NCI-H460 (cell line): Measurements from ENCODE around the gene SSX2IP. TPM values are rescaled to one million over a fixed set of nuclear protein-coding genes. Genes with fewer than 3 reads are reported as not detected.
"Not testable (repeated sequence)": the region's sequence is repeated elsewhere in the genome, so short reads cannot be mapped to it uniquely, and the experiment has no call there.

Experiments used
- DNase-seq: peaks from one replicate; pipeline ENCODE4 v3.0.0-alpha.2; 2016; ENCODE audit warnings: low read depth; ENCODE audit errors: extremely low read depth
- polyA plus RNA-seq: library from polyadenylated mRNA; depleted of rRNA; stranded (reverse); fragments of >200 nt; gene quantifications from 2 replicates; pipeline ENCODE4 v1.2.3, GENCODE V29; 2014; cell fraction: nucleus; rRNA removed
- total RNA-seq: library from RNA; depleted of rRNA; stranded (reverse); fragments of >200 nt; shearing (Covaris generic); gene quantifications from 2 replicates; pipeline ENCODE4 v1.2.3, GENCODE V29; 2014; rRNA removed

SSX2IP gene, protein sequence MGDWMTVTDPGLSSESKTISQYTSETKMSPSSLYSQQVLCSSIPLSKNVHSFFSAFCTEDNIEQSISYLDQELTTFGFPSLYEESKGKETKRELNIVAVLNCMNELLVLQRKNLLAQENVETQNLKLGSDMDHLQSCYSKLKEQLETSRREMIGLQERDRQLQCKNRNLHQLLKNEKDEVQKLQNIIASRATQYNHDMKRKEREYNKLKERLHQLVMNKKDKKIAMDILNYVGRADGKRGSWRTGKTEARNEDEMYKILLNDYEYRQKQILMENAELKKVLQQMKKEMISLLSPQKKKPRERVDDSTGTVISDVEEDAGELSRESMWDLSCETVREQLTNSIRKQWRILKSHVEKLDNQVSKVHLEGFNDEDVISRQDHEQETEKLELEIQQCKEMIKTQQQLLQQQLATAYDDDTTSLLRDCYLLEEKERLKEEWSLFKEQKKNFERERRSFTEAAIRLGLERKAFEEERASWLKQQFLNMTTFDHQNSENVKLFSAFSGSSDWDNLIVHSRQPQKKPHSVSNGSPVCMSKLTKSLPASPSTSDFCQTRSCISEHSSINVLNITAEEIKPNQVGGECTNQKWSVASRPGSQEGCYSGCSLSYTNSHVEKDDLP
- total RNA-seq = 15.1 and 19.5 TPM in 2 replicates
- polyA plus RNA-seq = 12.5 and 14.0 TPM in 2 replicates

DNA sequence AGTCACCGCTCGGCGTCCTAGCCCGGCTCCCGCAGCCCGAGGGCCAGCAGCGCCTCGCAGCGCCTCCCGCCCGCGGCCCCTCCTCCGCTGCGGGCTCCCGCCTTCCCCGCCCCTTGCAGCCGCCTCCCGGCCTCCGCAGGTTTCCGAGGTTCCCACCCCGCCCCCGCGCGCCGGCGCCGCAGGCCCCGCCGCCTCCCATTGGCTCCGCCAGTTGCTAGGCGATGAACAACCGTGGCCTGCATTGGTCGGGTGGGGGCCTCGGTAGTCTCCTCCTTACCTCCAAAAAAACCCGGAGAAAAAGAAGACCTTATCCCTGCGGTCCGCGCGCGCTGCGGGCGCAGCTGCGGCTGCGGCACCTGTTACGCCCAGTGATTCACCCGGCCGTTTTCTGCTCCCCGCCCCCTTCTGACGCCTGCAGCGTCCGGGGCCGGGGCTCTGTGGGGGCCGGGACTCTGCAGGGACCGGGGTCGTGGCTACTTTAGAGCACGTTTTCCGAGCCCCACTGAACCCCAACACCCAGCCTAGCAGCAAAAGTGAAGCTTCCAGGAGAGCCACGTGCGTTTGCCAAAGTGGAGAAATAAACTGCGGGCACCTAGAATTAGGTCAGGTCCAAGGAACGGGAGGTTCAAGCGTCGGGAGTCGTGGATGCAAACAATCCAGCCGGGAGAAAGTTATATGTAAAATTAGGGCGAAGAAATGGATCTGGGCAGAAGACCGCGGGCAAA, at the start of gene SSX2IP:
TSS of gene SSX2IP (minus strand) at position 65 of the 725 bp plus-strand sequence. CDS start 19,242 bp downstream, outside the sequence.
- peak; percentile 93 for DNase-seq

DNA sequence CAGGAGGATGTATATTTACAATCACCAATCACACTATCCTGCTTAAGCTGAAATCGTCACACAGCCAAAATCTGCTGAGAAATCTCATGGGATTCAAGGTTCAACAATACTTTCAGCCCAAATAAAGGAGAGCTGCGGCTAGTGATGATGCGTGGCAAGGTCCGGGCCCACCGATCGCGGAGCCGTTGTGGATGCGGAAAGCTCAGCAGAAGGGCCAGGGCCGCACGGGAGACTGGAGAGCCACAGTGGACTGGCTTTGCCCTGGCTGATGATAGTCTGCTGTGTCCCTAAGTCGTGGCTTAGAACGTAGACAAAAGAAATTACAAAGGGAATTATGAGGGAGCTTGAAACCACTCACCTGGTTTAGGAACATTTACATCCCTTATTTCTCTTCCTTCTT, 48.0 kb upstream of the SSX2IP start:
- DNase-seq = no peak

DNA sequence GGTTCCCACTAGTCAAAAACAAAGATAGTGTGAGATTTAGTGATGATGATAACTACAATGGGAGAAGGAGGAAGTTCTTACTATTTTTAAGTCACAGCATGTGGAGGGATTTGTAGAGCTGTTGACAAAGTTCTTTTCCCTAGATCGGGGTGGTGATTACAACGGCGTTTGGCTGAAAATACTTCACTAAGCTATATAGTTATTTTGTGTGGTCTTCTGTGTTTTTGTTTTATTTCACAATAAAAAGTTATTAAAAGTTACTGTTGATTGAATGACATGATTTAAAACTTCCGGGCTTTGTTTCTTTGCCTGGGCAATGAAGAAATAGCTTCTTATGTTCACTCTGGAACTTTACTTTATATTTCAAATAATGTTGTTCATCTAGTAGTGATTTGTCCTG, 47.3 kb upstream of the SSX2IP start:
- no peak for DNase-seq

DNA sequence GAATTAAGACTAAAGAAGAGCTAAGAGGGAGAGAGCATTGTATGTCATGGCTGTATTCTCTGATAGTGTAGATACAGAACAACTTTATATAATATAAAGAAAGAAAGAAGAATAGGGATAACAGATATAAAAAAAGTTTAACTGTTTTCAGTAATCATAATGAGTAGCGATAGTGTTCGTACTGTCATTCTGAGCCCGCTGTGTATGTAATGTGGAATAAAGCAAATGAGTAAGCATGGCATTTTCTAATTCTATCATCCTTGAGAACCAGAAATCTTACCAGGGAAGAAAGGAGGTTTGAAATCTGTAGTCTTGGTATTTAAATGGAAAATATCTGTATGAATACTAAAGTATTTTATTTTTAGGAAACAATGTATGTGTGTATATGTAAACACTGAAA, 46.7 kb upstream of the SSX2IP start:
- DNase-seq = no peak

DNA sequence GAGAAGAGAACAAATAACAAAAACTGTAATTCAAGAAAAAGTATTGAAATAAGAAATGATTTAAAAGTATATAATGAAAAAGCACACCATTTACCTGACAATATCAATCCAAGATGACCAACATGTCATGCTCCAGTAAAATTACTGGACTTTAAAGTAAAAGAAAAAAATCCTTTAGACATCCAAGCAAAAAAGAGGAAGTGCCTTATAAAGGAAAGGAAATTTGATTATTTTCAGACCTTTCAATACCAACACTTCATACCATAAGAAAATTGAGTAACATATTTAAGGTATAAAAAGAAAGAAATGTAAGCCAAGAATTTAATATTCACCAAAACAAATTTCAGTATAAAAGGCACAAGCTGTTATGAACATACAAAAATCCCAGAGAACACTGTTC, 46.2 kb upstream of the SSX2IP start:
- no peak for DNase-seq

DNA sequence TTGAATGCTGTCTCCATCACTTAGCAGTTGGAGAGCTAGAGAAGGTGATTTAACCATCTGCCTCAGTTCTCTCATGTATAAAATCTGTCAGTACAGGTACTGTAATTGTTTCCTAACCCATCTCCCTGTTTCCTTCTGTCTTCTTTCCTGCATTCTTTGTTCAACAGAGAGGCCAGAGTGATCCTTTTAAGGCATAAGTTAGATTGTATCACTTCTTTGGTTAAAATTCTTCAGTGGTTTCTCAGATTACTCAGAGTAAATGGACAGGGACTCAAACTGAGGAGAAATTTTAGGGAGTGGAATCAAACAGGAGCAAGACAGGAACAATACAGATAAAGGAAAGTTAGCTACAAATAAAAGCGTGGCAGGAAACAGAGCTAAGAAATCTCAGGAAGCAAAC, 45.2 kb upstream of the SSX2IP start:
- no peak for DNase-seq

DNA sequence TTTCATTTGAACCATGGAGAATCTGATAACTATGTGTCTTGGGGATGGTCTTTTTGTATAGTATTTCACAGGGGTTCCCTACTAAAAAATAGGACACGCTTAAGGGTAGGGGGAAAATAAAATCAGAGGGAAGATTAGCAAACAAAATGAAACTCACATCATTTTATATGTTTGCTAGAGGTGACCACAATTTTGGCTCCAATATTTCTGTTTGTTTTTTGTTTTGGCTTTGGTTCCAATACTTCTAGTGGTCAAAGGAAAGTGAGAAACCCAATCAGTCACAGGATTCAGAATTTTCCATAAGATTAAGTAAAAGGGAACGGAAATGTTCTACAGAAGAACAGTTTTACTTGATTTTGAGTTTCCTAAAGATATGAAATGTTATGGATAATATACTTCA, 42.3 kb upstream of the SSX2IP start:
- no peak for DNase-seq

DNA sequence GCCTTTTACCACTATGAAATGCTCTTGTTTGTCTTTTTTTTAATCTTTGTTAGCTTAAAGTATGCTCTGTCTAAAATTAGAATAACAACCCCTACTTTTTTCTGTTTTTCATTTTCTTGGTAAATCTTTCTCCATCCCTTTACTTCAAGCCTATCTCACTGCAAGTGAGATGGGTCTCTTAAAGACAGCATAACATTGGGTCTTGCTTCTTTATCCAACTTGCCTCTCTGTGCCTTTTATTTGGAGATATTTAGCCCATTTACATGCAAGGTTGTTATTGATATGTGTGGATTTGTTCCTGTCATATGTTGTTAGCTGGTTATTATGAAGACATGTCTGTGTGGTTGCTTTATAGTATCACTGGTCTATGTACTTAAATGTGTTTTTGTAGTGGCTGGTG, 41.3 kb upstream of the SSX2IP start:
- no peak for DNase-seq

DNA sequence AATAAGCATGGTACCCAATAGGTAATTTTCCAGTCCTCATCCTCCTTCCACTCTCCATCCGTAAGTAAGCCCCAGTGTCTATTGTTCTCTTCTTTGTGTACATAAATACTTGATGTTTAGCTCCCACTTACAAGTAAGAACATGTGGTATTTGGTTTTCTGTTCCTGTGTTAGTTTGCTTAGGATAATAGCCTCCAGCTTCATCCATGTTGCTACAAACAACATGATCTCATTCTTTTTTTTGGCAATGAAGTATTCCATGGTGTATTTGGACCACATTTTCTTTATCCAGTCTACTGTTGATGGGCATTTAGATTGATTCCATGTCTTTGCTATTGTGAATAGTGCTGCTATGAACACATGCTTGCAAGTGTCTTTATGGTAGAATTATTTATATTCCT, 37.5 kb upstream of the SSX2IP start:
- not testable (repeated sequence) for DNase-seq

DNA sequence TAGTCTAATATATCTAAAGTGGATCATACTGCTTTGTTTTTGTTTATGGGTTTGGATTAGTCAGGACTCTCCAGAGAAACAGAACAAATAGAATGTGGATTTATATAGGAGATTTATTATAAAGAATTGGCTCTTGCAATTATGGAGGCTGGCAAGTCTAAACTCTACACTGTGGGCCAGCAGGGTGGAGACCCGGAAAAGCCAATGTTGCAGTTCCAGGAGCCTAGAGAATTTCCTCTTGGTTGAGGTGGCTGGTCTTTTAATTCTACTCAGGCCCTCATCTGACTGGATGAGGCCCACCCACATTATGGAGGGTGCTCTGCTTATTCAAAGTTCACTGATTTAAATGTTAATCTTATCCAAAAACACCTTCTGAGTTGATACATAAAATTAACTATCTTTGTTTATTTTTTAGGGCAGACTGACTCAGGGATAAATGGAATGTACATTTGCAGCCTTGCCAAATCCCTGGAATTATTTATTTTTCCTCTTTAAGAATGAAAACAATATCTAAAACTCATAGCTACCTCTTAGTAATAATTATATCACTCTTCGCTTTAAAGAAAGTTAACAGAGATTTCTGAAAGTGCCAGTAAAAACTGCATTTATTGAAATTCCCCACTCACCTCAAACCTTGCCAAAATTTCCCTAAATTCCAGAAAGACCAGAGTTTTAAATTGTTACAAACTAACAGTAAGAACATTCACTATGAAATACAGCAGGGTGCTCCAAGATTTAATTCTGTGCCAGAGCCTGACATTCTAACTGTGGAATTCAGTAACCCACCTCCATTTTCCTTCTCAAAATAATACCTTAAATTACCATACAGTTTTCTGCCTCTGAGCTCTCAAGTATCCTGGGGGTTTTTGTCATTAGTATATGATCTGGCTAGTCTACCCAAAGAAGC, 36.6 kb upstream of the SSX2IP start:
- no peak for DNase-seq

DNA sequence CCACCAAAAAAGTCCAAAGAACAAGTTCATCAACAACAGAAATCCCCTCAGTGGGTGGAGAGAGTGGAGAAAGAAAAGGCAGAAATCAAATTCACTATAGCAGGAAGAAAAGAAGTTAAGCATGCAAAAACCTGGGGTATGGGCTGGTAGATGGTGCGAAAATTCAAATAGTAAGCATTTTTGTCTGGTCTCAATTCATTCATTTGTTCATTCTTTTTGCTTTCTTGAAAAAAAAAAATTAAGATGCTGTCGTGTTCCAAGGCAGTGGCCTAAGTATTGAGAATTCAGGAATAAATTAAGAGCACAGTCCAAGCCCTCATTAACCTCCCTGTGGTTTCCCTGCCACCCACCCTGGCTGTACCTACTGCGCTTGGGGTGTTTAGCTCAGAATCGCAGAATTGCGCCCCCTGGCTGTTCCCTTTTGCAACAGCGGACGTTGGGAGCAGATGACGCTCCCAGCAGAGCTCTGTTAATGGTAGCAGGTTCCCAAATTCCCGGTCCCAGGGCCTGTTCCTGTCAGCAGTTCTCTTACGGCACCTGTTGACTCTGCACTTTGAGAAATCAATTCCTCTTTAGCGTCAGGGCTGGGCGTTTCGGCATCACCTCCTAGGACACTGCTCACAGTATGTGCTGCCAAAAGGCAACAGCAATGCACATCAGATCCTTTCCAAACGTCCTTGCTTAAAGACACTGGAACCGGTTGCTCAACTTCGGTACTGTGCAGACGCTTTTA, 34.0 kb upstream of the SSX2IP start:
- peak; percentile 13 for DNase-seq

DNA sequence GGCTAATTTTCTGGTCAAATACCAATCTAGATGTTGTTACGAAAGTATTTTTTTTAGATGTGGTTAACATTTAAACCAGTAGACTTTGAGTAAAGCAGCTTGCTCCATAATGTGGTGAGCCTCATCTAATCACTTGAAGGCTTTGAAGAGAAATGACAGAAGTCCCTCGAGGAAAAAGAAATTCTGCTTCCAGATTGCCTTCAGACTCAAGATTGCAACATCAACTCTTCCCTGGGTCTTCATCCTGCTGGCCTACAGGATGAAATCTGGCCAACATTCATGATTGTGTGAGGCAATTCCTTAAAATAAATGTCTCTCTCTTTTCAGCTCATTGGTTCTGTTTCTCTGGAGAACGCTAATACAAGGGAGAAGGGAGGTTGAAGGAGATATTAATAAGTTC, 32.5 kb upstream of the SSX2IP start:
- no peak for DNase-seq

DNA sequence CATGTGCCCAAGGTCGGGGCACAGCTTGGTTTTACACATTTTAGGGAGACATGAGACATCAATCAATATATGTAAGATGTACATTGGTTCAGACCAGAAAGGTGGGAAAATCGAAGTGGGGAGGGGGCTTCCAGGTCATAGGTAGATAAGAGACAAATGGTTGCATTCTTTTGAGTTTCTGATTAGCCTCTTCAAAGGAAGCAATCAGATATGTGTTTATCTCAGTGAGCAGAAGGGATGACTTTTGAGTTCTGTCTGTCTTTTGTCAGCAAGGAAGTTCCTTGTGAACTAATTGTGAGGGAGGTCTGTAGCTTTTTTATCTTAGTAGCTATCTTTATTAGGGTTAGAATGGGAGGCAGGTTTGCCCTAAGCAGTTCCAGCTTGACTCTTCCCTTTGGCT, 31.6 kb upstream of the SSX2IP start:
- DNase-seq = not testable (repeated sequence)

DNA sequence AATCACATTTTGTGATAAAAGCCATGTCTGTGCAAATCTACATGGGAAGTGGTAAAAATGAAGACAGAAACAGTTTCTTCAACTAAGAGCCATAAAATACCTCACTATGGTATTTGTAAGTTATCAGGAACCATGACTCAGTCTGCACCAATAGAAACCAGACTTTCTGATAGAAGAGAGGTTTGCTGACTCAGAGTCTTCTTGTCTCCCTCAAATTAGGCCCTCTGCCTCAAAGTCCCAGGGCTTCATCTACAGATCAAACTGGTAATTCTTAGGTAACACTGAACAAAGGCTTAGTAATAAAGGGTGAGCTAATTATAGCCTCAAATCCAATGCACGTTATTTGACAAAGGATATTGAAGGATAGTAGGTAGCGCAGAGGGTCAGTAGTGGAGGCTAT, 30.9 kb upstream of the SSX2IP start:
- DNase-seq = no peak

DNA sequence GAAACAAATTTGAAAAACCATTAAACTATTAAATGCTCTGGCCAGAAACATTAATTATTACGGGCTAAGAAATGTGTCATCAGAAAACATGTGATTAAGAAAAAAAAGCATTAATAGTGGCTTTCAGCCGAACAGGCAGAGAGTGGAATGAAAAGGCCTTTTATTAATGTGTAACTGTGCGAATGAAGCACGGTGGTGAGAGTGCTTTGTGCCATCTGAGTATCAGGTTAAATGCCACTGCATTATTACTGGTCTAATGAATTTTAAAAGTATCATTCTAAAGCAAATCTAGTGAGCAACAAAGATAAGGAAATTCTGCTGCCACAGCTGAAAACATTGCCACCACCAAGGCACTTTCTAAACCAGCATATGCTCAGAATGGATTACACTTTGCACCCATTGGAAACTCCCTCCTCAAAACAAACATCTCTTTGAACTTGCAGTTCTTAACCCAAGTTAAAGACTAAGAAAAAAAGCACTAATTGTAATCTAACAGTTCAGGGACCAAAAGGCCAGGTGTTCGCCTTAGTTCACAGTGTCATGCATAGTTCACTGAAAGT, 30.0 kb upstream of the SSX2IP start:
- DNase-seq = no peak

DNA sequence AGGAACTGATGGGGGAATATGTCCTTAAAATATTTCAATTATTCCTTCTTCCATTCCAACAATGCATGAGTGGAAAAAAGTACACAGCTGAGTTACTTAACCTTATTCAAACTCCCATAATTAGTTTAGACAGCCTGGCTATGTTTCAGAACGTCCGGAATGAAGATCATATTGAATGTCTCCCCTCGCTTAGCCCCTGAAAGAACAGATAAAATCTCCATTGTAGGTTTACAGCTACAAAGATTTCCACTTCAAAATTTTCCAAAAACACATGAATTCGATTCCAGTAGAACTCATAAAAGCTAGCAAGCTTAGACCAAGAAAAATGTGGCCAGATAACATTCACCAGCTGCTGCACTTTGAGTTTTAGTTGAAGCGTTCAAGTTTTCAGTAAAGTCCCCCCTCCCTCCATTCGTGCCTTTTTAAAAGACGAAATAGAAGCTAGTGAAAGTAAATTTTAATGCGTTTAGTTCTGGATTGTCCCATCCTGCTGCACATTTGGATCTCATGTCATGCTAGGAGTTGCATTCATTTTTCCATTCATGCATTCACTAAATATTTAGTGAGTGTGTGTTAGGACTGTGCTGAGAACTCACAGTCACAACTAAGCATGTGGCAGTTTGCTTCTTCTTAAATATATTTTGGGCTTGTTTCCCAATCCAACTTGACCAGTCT, 29.4 kb upstream of the SSX2IP start:
- no peak for DNase-seq

DNA sequence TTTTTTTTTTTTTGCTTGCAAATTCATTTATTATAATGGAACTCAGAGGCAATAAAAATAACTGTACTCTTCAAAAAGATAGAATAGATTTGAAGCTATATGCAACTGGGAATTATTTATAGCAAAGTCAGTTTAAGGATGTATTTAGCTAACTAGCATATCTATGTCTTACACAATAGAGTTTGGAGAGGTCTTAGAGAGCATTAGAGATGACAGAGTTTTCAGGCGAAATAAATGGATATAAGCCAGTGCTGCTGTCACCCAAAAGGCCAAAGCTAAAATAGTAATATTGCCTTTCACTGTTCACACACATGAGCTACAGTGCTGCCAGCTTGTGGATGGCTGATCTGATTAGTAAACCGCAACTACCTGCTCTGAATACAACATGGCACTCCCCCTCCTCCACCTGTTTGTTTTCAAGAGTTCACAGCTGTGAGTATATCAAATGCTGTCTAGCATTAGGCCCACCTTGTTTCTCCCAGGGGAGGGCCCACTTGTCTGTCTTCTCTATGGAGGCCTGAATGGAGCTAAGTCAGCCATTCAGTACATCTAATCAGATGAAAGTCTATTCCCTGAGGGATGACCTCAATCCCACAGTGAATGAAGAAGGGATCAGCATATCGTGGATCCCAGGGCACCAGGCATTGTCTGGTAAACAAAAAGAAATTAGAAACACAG, 25.2 kb upstream of the SSX2IP start:
- DNase-seq = no peak

DNA sequence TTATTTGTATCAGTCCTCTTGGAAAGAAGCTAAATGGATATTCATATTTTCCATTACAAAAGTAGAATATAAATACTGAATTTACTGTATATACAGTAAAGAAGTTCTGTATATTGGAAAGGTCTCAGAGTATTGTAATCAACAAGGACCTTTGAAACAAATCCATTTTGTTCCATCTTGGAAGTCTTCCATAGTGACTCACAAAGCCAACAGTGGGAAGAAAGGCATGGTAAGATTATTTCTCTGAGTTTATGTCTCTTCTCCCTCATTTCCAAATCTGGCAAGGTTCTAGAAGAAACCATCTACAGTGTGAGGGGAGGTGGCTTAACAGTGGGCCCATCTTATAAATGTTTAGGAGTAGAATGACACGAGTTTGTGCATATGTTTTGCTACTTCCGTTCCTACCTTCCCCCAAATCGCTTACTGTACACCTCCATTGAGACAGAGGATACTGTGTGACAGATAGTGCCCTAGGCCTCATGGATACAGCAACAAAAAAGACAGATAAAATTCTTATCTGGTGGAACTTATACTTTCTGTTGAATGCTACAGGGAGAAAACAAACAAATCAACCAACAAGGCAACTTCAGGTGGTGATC, 22.1 kb upstream of the SSX2IP start:
- DNase-seq = no peak
